Activated CD4-positive, alpha-beta T cell treated with anti-CD3 and anti-CD28 coated beads, Interleukin-2, Interleukin-4, amounts not matched to agents 100 ng/mL and 50 ng/mL, durations not matched to agents 16 hours and 8 hours (primary cell): Measurements from ENCODE around the gene ZNF786.

Experiments
- DNase-seq: peaks from one replicate; pipeline ENCODE4 v3.0.0-alpha.2; 2020; ENCODE audit warnings: low spot score

ZNF786 gene

GRCh38 chr7:149028346-149029109 lies 62.0 kb downstream of the ZNF786 start, which contains the start of gene PDIA4:
PDIA4 (minus strand) TSS chr7:149028505; CDS start chr7:149028408, 97 bp downstream.
- DNase-seq: peak; percentile 100

GRCh38 chr7:149027611-149028345 lies 62.7 kb downstream of the ZNF786 start:
- DNase-seq: no peak

- no peak for DNase-seq
Observed at GRCh38 chr7:149027055-149027454, 63.5 kb downstream of the ZNF786 start.

GRCh38 chr7:149023662-149024061 lies 66.9 kb downstream of the ZNF786 start:
- DNase-seq: no peak

GRCh38 chr7:149022756-149023360 lies 67.7 kb downstream of the ZNF786 start:
- no peak for DNase-seq

GRCh38 chr7:149021725-149022062 lies 68.8 kb downstream of the ZNF786 start:
- DNase-seq: no peak

- DNase-seq: no peak
Observed at GRCh38 chr7:149020483-149020882, 70.0 kb downstream of the ZNF786 start.
